GM18868 (cell line): Measurements from ENCODE around the gene MAGEB6.
"Not testable (repeated sequence)": the region's sequence is repeated elsewhere in the genome, so short reads cannot be mapped to it uniquely, and the experiment has no call there.

Experiments
- ATAC-seq: cut with Tn5 transposase; IDR thresholded peaks from one replicate; pipeline ENCODE4 v1.9.1; 2021; ENCODE audit warnings: mild to moderate bottlenecking, moderate library complexity; ENCODE audit not compliant: unreplicated experiment

MAGEB6 gene, protein sequence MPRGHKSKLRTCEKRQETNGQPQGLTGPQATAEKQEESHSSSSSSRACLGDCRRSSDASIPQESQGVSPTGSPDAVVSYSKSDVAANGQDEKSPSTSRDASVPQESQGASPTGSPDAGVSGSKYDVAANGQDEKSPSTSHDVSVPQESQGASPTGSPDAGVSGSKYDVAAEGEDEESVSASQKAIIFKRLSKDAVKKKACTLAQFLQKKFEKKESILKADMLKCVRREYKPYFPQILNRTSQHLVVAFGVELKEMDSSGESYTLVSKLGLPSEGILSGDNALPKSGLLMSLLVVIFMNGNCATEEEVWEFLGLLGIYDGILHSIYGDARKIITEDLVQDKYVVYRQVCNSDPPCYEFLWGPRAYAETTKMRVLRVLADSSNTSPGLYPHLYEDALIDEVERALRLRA

GRCh38 chrX:26192204-26192603, at the start of gene MAGEB6:
MAGEB6 (plus strand) TSS chrX:26192440; CDS start chrX:26193847, 1,407 bp downstream.
- no peak for ATAC-seq

GRCh38 chrX:26146024-26146423, 46.2 kb upstream of the MAGEB6 start:
- ATAC-seq, result no peak

- no peak for ATAC-seq
These were observed 31.9 kb upstream of the MAGEB6 start, which contains the start of gene MAGEB6B for GRCh38 chrX:26160301-26160700. MAGEB6B (plus strand) TSS chrX:26160601; CDS start chrX:26160601, 0 bp downstream.

DNA sequence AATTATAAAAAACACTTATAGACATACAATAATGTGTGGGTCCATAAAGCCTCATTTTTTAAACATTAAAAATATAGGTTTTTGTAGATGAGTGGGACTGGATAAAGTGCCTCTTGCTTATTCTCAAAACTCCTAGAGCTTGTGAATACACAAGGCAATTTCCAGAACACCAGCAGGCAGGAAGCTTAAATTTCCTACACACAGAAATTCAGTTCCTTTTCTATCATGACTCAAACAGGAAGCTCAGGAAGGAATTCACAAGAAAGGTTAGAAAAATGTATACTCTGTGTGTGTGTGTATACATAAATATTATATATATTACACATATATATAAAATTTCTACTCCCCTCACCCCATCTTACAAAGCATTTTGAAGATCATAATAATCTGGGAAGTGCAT, 11.3 kb downstream of the MAGEB6 start:
- ATAC-seq, result no peak

DNA sequence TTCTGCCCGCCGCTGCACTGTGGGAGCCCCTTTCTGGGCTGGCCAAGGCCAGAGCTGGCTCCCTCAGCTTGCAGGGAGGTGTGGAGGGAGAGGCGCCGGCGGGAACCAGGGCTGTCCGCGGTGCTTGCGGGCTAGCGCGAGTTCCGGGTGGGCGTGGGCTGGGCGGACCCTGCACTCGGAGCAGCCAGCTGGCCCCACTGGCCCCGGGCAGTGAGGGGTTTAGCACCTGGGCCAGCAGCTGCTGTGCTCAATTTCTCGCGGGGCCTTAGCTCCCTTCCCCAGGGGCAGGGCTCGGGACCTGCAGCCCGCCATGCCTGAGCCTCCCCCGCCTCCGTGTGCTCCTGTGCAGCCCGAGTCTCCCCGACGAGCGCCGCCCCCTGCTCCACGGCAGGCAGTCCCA, 12.5 kb downstream of the MAGEB6 start:
- not testable (repeated sequence) for ATAC-seq

DNA sequence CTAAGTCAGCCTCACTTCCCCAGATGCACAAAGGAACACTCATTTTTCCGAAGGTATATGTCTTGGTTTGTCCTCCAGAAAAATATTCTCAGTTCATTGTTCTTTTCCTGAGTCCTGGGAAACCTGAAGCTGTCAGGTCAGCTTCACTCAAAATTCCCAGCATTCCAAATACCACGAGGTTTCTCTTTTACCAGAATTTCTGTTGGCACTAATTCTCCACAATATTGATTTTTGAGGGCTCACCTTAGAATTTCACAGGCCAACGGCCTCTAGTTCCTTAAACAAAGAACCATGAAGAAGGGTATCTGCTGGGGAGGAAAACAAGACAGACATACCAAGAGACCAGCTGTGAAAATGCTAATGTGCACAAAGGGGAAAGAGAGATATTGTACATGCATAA, 15.8 kb downstream of the MAGEB6 start:
- no peak for ATAC-seq

GRCh38 chrX:26215869-26216268, 23.6 kb downstream of the MAGEB6 start, which contains the start of gene MAGEB5:
MAGEB5 (plus strand) TSS chrX:26216169; CDS start chrX:26217302, 1,133 bp downstream.
- no peak for ATAC-seq

GRCh38 chrX:26219351-26219750, 27.1 kb downstream of the MAGEB6 start:
- ATAC-seq, result no peak

DNA sequence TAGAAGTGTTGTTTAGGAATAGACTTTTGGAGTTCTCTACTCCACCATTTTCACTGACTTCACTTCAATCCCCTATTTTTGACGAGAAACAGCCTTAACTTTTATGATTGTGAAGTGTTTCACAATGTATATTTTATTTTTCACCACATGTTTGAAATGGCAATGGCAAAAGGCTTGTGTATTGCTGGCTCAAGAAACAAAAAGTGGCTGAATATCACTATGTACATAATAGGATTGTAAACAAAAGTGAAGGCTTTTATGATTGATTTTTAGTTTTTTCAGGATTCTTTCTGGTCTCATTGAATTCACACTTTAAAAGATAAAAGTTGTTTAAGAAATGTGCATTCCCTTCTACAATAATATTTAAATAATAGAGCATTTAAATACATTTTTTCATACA, 41.9 kb downstream of the MAGEB6 start:
- ATAC-seq, result no peak
